GM21515 (cell line): ENCODE results near the gene WLS.

Source experiments
- ATAC-seq: cut with Tn5 transposase; IDR thresholded peaks from one replicate; pipeline ENCODE4 v1.9.1; 2021; ENCODE audit not compliant: unreplicated experiment

Gene WLS

GRCh38 chr1:68142036-68142435 lies 90.3 kb downstream of the WLS start:
- ATAC-seq: no peak

GRCh38 chr1:68141071-68142021 lies 91.0 kb downstream of the WLS start:
- no peak for ATAC-seq

- no peak for ATAC-seq
These were observed 91.8 kb downstream of the WLS start for GRCh38 chr1:68140536-68140935.

GRCh38 chr1:68136187-68136586 lies 96.1 kb downstream of the WLS start:
- ATAC-seq: no peak

GRCh38 chr1:68132426-68133130 lies 99.7 kb downstream of the WLS start:
- ATAC-seq: no peak

GRCh38 chr1:68131261-68131660 lies 101.1 kb downstream of the WLS start:
- no peak for ATAC-seq

- ATAC-seq: no peak
These were observed 102.6 kb downstream of the WLS start for GRCh38 chr1:68129536-68130250.

- ATAC-seq: no peak
These were observed 103.5 kb downstream of the WLS start for GRCh38 chr1:68128820-68129219.

GRCh38 chr1:68128157-68128556 lies 104.2 kb downstream of the WLS start:
- ATAC-seq: no peak

GRCh38 chr1:68121536-68121935 lies 110.8 kb downstream of the WLS start:
- no peak for ATAC-seq

- ATAC-seq: peak; percentile 89
These were observed 112.1 kb downstream of the WLS start for GRCh38 chr1:68120136-68120791.

- ATAC-seq: no peak
These were observed 112.9 kb downstream of the WLS start for GRCh38 chr1:68119445-68119844.

- no peak for ATAC-seq
These were observed 114.9 kb downstream of the WLS start for GRCh38 chr1:68117416-68117815.

GRCh38 chr1:68116643-68117235 lies 115.6 kb downstream of the WLS start:
- ATAC-seq: no peak

GRCh38 chr1:68115308-68115707 lies 117.0 kb downstream of the WLS start:
- ATAC-seq: no peak

- ATAC-seq: no peak
These were observed 118.4 kb downstream of the WLS start for GRCh38 chr1:68113966-68114365.

- no peak for ATAC-seq
These were observed 119.5 kb downstream of the WLS start for GRCh38 chr1:68112835-68113243.

- ATAC-seq: no peak
These were observed 120.5 kb downstream of the WLS start for GRCh38 chr1:68111519-68112436.

GRCh38 chr1:68107771-68108170 lies 124.6 kb downstream of the WLS start:
- no peak for ATAC-seq
